NAMALWA (cell line): ENCODE measurements around the gene TECR.
"Not testable (repeated sequence)": the region's sequence is repeated elsewhere in the genome, so short reads cannot be mapped to it uniquely, and the experiment has no call there.

ENCODE experiments used
- DNase-seq: peaks from one replicate; pipeline ENCODE4 v3.0.0-alpha.2; 2015; ENCODE audit warnings: low spot score

The TECR gene

DNA sequence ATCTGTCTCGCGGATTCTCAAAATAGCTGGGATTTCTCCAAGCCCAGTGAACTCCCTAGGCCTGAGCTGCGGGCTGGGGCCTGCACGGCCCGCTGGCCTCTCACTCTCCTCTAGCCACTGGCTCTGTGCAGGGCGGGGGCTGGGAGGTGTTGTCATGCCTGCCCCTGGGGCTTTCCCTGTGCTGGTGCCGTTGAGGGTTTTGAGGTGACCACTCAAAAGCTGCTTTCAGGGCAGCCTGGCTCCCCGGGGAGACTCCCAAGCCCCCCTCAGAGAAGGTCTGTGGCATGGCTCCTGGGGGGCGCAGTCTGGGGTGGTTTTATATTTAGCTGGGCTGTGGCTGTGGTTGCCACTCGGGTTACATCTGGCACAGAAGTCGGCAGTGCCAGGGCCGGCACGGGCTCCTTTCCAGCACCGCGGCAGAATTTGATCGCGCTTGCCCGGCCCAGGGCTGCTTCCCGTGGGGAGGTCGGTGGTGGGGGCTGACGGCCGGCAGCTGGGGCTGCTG, 32.5 kb downstream of the TECR start:
- DNase-seq = no peak

DNA sequence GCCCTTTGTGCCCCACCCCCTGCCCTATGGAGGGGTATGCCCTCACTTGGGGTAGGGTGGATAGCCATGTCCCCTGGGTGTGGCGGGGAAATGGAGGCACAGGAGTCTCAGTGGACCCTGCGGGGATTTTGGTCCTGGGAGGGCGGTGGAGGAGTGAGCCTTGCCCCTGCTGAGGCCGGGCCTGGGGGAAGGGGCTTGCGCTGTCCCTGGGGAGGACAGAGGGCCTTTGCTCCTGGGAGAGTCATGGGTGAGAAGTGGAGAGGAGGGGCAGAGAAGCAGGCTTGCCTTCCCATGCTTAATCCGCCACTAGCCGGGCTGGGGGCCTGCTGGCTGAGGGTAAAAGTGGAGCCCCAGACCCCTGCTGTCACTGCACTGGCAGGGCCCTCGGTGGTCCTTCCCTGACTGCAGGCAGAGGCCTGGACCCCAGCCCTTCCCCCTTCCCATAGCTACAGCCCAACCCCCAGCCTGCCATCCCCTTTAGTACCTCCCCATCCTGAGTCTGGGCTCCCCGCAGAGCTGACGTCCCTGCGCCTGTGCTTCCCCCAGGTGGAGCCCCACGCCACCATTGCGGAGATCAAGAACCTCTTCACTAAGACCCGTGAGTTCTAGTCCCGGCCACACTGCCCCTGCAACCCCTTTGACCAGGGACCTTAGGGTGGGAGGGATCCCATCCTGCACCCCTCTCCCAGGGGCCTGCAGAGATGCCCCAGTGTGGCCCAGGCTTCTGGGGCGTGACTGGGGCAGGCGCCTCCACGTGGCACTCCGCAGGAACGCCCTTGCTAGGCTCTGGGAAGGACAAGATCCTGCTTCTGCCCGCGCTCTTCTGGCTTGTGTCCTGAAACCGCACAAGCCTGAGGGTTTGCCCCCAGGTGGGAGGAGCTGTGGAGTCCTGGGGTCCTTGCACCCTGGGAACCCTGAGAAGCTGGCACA, 33.5 kb downstream of the TECR start:
- DNase-seq = no peak

DNA sequence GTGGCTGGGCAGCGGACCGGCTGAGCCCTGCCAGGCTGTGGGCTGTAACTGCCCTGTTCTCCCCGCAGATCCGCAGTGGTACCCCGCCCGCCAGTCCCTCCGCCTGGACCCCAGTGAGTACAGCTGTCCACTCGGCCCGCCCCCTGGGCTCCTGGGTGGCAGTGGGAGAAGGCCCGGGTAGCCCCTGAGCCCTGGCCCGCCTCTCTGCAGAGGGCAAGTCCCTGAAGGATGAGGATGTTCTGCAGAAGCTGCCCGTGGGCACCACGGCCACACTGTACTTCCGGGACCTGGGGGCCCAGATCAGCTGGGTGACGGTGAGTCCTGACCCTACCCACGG, 34.2 kb downstream of the TECR start:
- no peak for DNase-seq

DNA sequence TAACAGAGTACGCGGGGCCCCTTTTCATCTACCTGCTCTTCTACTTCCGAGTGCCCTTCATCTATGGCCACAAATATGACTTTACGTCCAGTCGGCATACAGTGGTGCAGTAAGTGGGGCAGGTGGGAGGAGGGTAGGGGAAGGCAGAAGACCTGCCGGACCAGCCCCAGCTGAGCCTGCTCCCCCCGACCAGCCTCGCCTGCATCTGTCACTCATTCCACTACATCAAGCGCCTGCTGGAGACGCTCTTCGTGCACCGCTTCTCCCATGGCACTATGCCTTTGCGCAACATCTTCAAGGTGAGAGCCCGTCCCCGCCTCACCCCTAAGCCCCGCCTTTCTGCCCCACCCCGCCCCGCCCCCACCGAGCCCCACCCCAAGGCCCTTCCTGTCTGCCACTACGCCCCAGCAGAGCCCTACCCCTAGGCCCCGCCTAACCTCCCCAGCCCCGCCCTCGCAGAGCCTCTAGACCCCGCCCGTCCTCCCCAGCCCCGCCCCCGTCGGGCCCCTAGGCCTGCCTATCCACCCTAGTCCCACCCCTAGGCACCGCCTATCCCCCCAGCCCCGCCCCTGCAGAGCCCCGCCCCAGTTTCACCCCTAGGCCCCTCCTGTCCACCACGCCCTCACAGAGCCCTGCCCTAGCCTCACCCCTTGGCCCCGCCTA, 34.7 kb downstream of the TECR start:
- peak; percentile 87 for DNase-seq

DNA sequence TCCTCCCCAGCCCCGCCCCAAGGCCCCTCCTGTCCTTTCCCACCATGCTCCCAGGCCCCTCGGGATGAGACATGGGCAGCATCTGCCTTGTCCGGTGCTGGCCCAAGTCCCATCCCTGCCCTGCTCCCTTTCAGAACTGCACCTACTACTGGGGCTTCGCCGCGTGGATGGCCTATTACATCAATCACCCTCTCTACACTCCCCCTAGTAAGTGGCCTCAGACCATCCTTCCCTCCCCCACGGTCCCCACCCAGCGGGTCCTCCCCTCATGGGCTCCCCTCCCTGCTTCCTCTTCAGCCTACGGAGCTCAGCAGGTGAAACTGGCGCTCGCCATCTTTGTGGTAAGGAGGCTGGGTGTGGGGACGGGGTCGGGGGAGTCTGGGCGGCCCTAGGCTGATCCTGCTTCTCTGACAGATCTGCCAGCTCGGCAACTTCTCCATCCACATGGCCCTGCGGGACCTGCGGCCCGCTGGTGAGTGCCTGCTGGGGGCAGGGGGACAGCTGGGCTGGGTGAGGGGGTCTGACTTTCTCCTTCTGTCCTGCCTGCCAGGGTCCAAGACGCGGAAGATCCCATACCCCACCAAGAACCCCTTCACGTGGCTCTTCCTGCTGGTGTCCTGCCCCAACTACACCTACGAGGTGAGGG, 35.4 kb downstream of the TECR start:
- peak; percentile 34 for DNase-seq

DNA sequence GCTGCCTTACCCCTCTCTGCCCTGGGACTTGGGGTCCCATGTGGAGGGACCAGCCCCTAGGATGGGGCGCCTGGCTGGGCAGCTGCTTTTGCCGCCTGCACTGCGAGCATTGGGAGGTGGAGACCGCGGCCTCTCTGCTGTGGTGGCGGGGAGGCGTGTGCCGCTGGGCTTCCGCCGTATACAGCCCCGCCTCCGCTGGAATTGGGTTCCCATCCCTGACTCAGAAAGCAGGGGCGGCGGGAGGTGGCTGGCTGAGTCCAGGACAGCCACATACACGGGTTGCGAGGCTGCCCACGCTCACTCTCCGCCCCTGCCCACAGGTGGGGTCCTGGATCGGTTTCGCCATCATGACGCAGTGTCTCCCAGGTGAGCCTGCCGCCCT, 35.9 kb downstream of the TECR start:
- no peak for DNase-seq

DNA sequence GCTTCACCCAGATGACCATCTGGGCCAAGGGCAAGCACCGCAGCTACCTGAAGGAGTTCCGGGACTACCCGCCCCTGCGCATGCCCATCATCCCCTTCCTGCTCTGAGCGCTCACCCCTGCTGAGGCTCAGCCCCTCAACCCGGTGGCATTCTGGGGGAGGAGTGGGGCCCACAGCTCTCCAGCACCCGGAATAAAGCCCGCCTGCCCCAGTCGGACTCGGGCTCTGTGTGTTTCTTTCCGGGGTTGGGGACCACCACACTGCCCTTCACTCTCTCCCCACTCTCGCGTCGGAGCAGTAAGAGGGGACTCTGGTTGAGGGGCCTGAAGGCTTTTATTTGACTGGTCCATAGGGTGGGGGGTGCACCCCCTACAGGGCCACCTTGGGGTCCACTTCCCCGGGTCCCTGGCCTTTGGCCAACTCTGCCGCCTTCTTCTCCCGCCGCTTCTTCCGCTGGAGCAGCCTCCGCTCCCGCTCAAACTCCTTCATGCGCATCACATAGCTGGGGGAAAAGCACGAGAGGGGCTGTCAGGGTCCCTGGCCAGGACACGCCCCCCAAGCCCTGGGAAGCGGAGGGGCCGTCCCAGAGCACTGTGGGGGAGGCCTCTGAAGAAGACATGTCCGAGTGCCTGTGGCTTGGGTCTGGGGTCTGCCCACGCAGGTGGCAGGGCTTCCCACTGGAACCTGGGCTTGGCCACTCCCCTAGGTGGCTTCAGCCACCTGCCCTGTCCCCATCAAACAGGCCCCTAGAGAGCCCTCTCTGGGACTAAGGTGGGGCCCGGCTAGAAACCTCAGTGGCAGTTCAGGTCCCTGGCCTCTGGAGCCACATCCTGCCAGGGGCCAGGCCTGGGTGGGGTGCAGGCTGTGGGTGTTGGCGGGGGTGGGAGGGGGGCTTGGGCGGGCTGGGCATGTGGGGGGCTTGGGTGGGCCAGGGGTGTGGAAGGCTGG, 36.6 kb downstream of the TECR start:
- no peak for DNase-seq

DNA sequence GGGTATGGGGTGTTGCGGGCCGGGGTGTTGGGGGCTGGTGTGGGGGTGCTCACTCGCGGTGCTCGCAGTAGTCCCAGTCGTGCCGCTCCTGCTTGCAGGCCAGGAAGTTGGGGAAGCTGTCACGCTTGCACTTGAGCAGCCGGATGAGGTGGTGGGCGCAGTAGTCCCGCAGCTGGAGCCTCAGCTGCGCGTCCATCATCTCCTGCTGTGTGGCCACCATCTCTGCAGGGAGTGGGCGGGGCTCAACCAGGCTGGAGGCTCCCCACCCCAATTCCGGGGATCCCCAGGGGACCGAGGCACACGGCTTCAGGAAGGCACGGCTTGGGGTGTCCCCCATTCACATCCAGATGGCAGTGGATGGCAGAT, 37.3 kb downstream of the TECR start:
- no peak for DNase-seq

DNA sequence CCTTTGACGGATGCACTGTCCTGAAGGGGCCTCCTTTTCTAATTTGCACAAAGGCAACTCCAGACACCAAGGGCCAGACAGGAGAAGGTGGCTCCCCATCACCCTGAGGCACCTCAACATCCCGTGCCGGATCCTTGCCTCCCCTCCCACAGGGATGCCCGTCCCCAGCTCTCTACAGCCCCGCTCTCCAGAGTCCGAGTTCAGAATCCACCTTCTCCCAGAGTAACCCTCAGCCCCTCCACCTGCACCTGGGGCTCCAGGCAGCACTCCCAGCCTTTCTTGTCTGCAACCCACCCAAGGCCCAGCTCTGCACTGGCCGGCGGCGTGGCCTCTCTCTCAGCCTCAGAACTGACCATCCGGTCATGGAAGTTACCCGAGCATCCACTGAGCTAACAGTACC, 37.7 kb downstream of the TECR start:
- DNase-seq = no peak

DNA sequence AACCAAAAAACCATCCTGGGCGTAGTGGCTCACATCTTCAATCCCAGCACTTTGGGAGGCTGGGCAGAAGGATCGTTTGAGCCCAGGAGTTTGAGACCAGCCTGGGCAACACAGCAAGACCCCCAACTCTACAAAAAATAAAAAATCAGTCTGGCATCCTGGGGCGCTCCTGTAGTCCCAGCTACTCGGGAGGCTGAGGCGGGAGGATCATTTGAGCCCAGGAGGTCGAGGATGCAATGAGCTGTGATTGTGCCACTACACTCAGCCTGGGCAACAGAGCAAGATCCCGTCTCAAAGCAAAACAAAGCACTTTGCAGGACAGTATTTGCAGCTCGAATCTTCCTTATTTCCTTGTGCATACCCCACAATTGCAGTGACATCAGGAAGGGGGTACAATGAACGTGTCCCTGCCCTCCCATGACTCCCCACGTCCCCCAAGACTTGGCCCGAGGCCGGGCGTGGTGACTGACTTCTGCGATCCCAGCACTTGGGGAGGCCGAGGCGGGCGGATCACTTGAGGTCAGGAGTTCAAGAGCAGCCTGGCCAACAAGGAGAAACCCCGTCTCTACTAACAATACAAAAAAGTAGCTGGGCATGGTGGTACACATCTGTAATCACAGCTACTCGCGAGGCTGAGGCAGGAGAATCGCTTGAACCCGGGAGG, 41.6 kb downstream of the TECR start:
- no peak for DNase-seq

DNA sequence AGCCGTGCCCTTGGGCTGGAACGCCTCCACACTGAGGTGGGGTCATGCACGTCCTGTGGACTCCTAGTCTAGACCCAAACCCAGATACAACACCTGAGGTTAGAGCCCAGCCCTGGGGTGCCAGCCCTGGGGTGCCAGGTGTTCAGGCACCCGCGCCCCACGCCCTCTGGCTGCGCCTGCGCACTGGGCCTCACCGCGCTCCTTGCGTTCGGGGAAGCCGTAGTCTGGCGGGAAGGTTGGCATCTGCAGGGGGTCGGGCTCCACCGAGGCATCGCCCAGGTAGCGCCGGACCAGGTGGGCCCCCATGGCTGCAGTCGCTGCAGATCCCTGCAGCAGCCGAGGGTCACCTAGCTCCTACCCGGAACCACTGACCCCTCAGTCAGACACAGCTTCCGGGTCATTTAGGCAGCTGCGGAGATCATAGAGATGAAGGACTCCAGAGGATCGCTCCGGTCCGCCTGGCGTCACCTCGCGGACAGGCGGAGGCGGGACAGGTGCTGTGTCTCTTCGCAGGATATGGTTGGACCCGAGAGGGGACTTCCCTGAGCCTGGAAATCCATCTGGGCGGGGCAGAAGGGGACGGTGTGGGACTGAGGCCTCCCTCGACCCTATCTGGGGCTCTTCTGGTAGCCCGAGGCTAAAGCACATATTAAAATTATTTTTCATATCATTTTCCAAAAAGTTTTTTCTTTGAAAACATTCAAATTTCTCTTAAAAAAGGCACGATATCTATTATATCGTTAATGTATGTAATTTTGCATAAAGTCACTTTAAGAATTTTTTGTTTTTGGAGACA, 42.5 kb downstream of the TECR start, which contains the start of gene NDUFB7:
NDUFB7 (minus strand) TSS at position 372 of the 796 bp plus-strand sequence; CDS start at position 306, 66 bp downstream.
- peak; percentile 97 for DNase-seq

DNA sequence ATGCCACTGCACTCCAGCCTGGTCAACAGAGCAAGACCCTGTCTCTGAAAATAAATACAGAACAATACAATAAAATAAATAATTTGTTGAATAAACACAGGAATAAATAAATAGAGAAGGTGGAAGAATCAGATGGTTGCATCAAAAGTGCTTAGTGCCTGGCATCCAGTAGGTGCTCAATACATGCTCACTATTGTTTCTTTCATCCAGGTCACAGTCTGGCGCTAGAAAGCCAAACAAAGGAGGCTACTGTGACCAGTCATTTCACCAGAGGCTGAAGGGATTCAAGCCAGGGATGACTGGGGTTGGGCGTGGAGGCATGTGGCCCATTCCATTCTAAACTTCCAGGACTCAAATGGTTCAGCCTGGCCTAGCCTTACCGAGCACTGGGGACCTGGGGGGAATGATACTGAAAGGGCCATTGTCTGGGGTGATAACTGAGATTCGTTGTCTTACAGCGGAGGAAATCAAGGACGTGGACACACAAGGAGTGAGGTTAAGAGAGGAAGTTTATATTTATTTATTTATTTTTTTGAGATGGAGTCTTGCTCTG, 46.1 kb downstream of the TECR start:
- no peak for DNase-seq

DNA sequence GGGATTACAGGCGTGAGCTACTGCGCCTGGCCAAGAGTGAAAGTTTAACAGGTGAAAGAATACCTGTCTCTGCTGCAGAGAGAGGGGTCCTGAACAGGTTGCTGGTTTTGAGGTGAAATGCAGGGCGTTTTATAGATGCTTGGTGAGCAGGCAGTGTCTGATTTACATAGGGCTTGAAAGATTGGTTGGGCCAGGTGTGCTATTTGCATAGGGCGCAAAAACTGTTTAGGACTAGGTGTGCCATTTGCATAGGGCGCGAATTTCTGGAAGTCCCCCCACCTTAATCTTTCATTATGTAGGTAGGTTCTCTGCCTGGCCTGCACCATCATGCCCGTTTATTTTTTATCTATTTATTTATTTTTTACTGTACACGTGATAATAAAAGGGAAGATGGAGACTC, 47.0 kb downstream of the TECR start:
- peak; percentile 45 for DNase-seq

DNA sequence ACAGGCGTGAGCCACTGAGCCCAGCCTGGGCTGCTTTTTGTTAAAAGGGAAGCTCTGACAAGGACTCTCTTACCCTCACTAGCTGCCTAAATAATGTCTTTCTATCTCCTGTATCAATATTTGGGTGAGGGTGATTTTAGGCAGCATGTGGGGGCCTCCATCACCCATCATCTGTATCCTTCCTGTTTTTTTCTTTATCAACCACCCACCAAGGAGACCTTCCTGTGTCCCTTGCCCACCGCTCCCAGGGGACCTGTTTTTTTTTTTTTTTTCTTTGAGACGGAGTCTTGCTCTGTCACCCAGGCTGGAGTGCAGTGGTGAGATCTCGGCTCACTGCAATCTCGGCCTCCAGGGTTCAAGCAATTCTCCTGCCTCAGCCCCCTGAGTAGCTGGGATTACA, 47.9 kb downstream of the TECR start:
- peak; percentile 64 for DNase-seq

DNA sequence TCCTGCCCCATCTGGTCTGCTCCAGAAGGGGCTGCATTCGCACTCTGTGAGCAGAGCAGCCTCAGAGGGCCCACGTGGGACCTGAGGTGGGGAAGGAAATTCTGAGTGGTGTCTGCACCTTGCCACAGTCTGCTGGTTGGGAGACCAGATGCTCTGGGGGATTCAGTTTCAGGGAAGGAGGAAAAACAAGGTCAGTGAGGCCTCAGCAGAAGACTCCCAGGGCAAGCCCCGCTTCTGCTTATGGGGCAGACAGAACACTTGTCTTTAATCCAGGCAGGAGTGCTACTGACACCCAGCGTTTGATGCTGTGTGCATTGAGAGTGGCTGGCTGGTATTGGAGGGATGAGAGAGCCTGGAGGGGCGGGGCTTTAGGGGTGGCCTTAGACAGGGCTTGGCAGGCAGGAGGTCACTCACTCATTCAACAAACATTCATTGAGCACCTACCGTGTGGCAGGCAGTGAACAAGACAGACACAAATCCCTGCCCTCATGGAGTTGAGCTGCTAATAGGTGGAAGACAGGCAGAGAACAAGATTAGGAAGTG, 48.6 kb downstream of the TECR start:
- peak; percentile 71 for DNase-seq

DNA sequence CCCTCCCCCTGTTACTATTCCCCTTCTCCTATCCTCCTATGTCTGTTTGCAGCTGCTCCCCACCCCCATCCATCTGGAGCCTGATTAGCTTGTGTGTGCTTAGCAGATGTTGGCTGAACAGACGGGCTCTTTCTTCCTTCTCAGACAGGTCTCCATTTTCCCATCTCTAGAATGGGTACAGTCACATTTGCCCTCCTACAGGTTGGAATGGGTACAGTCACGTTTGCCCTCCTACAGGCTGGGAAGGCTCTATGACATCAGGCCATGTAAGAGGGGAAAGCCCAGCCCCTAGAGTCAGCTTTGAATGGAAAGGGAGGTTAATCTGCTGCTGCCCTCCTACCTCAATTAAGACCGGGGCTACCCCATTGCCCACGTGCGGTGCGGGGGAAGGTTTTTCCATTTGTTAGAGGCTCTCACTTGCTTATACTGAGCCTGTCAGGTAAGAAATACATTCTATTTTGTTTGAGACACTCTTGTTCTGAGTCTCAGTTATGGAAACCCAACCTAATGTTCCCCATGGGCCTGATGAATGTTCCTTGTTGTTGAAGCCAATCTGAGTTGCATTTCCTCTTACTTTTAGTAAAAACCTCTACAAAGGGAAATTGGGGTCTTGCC, 51.3 kb downstream of the TECR start:
- peak; percentile 73 for DNase-seq

DNA sequence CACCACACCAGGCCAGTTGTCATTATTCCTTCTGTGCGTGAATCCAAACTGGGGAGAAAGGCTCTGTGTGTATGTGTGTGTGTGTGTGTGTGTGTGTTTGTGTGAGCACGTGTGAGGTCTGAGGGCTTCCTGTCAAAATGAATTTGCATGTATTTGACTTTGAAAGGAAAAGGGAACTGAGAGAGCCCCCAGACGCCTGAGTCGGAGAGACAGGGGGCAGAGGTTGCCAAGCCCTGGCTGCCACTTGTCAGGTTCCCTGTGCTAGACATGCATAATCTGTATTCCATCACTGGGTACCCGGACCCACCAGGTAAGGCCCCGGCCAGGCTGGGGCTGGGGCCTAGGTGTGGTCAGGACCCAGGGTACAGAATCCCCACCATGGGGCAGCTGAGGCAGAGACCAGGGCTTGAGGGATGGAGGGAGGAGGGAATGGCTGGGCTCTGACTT, 53.5 kb downstream of the TECR start, which contains the start of gene CLEC17A:
CLEC17A (plus strand) TSS at position 191 of the 447 bp plus-strand sequence; CDS start at position 268, 77 bp downstream.
- DNase-seq = peak; percentile 90

DNA sequence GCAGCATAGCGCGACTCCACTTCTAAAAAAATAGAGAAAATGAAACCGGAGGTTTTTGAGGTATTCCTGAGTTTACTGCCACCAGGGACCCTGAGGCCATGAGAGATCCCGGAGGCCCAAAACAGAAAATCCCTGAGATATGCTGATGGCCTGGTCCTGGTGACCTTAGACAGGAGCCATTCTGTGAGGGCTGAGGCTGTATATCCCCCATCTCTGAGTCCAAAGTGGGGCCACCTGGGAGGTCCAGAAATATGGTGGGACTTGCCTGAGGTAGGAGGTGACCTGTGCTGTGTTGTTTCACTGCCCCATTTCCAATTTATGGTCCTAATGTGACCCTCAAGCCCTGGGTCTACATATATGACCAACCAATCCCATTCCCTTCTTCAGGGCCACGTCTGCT, 55.0 kb downstream of the TECR start:
- not testable (repeated sequence) for DNase-seq

DNA sequence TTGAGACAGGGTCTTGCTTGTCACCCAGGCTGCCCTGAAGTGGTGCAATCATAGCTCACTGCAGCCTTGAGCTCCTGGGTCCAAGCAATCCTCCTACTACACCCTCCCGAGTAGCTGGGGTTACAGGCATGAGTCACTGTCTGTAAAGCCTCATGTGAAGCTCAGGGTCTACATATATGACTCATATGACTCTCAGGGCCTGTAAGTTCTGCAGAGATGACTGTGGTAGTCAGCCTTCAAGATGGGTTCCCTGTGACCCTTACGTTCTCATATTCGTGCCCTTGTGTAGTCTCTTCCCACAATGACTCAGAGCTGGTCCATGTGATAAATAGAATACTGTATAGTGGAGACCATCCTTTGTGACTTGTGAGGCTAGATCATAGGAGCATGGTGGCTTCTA, 55.8 kb downstream of the TECR start:
- not testable (repeated sequence) for DNase-seq
